ENCODE data around the gene UNC13C. TPM values are rescaled to one million over a fixed set of nuclear protein-coding genes. Genes with fewer than 3 reads are reported as not detected.

The UNC13C gene
- total RNA-seq, 1 donor: under 0.01 TPM

GRCh38 chr15:54681584-54681983, 703.3 kb downstream of the UNC13C start:
- no peaks in the 10 kb centered on the region for H3K27me3 ChIP-seq (ENCODE audit: insufficient read depth, low read length)
- no peaks in the 10 kb centered on the region for H3K9me3 ChIP-seq (ENCODE audit: low read depth, low read length)
- H3K4me3 ChIP-seq (ENCODE audit: low read length): no peak overlapping the region
- H3K4me1 ChIP-seq (ENCODE audit: insufficient read depth, low read length): no peaks in the 10 kb centered on the region

Other genes with a start within 250 kb of the UNC13C start
- under 0.01 TPM for gene WDR72, start 218.8 kb upstream of the UNC13C start, total RNA-seq

All from mononuclear cell (primary cell).